Measurements from ENCODE around the gene PRAMEF12.
"Not testable (repeated sequence)": the region's sequence is repeated elsewhere in the genome, so short reads cannot be mapped to it uniquely, and the experiment has no call there.

PRAMEF12 gene

GRCh38 chr1:12810691-12811408 is 37.3 kb downstream of the PRAMEF12 start:
- Histone ChIP-seq H3K27me3 (ENCODE audit: low read length) (no peaks in the 10 kb centered on the region), H3K9me3 (ENCODE audit: insufficient read depth, low read length) (no peaks in the 10 kb centered on the region), H3K4me2 (ENCODE audit: low read depth, low read length, poor library complexity, severe bottlenecking) (no peak overlapping the region), H3K79me2 (ENCODE audit: insufficient read depth, low read length) (no peaks in the 10 kb centered on the region), H3K9ac (ENCODE audit: low read length) (no peak overlapping the region), H3K4me3 (ENCODE audit: insufficient read depth, low read length, poor library complexity, severe bottlenecking) (no peak overlapping the region), H2AFZ (ENCODE audit: low read depth, low read length, severe bottlenecking) (no peak overlapping the region), H4K20me1 (ENCODE audit: low read depth, low read length) (no peaks in the 10 kb centered on the region), H3K27ac (ENCODE audit: low read depth, low read length) (no peak overlapping the region), H3F3A (ENCODE audit: insufficient read depth) (no peaks in the 10 kb centered on the region), H3K9me2 (replicated peaks; ENCODE audit: insufficient read depth, low read length) (no peaks in the 10 kb centered on the region), H3K36me3 (ENCODE audit: low read length) (no peaks in the 10 kb centered on the region)
- TF ChIP-seq CTCF (IDR thresholded peaks at IDR 0.05; ENCODE audit: insufficient read depth, low read length, poor library complexity, severe bottlenecking) (no peak), EZH2phosphoT487 (conservative IDR thresholded peaks at IDR 0.05; ENCODE audit: low read length) (no peak)

- no peak overlapping the region for H3K27ac ChIP-seq (ENCODE audit: low read depth, low read length)
- H2AFZ ChIP-seq (ENCODE audit: low read depth, low read length, severe bottlenecking), result no peak overlapping the region
- no peaks in the 10 kb centered on the region for H3K9me3 ChIP-seq (ENCODE audit: insufficient read depth, low read length)
- no peaks in the 10 kb centered on the region for H3K79me2 ChIP-seq (ENCODE audit: insufficient read depth, low read length)
- no peaks in the 10 kb centered on the region for H4K20me1 ChIP-seq (ENCODE audit: low read depth, low read length)
- no peak for TF ChIP-seq CTCF (IDR thresholded peaks at IDR 0.05; ENCODE audit: insufficient read depth, low read length, poor library complexity, severe bottlenecking)
- TF ChIP-seq EZH2phosphoT487 (conservative IDR thresholded peaks at IDR 0.05; ENCODE audit: low read length), result no peak
- H3K9me2 ChIP-seq (replicated peaks; ENCODE audit: insufficient read depth, low read length), result no peaks in the 10 kb centered on the region
- no peaks in the 10 kb centered on the region for H3K36me3 ChIP-seq (ENCODE audit: low read length)
- no peak overlapping the region for H3K4me3 ChIP-seq (ENCODE audit: insufficient read depth, low read length, poor library complexity, severe bottlenecking)
- H3K27me3 ChIP-seq (ENCODE audit: low read length), result no peaks in the 10 kb centered on the region
- H3K9ac ChIP-seq (ENCODE audit: low read length), result no peak overlapping the region
- no peaks in the 10 kb centered on the region for H3F3A ChIP-seq (ENCODE audit: insufficient read depth)
- no peak overlapping the region for H3K4me2 ChIP-seq (ENCODE audit: low read depth, low read length, poor library complexity, severe bottlenecking)
These were observed 37.9 kb downstream of the PRAMEF12 start for GRCh38 chr1:12811409-12811784.

GRCh38 chr1:12819061-12819460 is 45.5 kb downstream of the PRAMEF12 start:
- not testable (repeated sequence) for H4K20me1 ChIP-seq (ENCODE audit: low read depth, low read length); H2AFZ ChIP-seq (ENCODE audit: low read depth, low read length, severe bottlenecking); H3K4me3 ChIP-seq (ENCODE audit: insufficient read depth, low read length, poor library complexity, severe bottlenecking); H3K36me3 ChIP-seq (ENCODE audit: low read length); H3K9me3 ChIP-seq (ENCODE audit: insufficient read depth, low read length); H3K4me2 ChIP-seq (ENCODE audit: low read depth, low read length, poor library complexity, severe bottlenecking); H3K9ac ChIP-seq (ENCODE audit: low read length); H3K27ac ChIP-seq (ENCODE audit: low read depth, low read length); H3K79me2 ChIP-seq (ENCODE audit: insufficient read depth, low read length); H3F3A ChIP-seq (ENCODE audit: insufficient read depth); H3K9me2 ChIP-seq (replicated peaks; ENCODE audit: insufficient read depth, low read length); H3K27me3 ChIP-seq (ENCODE audit: low read length)

Measured in SU-DHL-6 (cell line).